ENCODE measurements around the gene SPPL3.
"Not testable (repeated sequence)": the region's sequence is repeated elsewhere in the genome, so short reads cannot be mapped to it uniquely, and the experiment has no call there.

The SPPL3 gene, protein sequence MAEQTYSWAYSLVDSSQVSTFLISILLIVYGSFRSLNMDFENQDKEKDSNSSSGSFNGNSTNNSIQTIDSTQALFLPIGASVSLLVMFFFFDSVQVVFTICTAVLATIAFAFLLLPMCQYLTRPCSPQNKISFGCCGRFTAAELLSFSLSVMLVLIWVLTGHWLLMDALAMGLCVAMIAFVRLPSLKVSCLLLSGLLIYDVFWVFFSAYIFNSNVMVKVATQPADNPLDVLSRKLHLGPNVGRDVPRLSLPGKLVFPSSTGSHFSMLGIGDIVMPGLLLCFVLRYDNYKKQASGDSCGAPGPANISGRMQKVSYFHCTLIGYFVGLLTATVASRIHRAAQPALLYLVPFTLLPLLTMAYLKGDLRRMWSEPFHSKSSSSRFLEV

GRCh38 chr12:120904197-120904773 is at the start of gene SPPL3:
Gene SPPL3 (minus strand): TSS chr12:120904358. CDS start chr12:120903867, 491 bp downstream.
- no peak for FAIRE-seq
- TF ChIP-seq, protein P1, sequence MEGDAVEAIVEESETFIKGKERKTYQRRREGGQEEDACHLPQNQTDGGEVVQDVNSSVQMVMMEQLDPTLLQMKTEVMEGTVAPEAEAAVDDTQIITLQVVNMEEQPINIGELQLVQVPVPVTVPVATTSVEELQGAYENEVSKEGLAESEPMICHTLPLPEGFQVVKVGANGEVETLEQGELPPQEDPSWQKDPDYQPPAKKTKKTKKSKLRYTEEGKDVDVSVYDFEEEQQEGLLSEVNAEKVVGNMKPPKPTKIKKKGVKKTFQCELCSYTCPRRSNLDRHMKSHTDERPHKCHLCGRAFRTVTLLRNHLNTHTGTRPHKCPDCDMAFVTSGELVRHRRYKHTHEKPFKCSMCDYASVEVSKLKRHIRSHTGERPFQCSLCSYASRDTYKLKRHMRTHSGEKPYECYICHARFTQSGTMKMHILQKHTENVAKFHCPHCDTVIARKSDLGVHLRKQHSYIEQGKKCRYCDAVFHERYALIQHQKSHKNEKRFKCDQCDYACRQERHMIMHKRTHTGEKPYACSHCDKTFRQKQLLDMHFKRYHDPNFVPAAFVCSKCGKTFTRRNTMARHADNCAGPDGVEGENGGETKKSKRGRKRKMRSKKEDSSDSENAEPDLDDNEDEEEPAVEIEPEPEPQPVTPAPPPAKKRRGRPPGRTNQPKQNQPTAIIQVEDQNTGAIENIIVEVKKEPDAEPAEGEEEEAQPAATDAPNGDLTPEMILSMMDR (IDR thresholded peaks at IDR 0.05; ENCODE audit: insufficient read depth, missing control alignments): peak; percentile 10
- peak; percentile 93 for DNase-seq (ENCODE audit: insufficient read length, low spot score)

DNA sequence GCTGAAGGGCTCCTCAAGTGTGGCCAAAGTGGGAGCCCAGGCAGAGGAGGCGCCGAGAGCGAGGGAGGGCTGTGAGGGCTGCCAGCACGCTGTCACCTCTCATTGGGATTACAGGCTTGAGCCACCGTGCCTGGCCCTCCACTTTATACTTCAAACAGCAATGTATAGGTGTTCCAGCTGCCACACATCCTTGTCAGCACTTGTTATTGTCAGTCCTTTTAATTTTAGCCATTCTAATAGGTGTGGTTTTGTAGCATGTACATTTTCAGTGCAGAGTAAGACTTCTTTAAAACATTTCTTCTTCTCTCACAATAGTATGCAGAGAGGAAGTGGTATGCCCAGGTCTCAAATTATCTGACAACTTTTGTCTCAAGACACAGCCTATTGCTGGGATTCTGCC is 46.6 kb upstream of the SPPL3 start:
- FAIRE-seq: no peak
- no peak for DNase-seq (ENCODE audit: insufficient read length, low spot score)

DNA sequence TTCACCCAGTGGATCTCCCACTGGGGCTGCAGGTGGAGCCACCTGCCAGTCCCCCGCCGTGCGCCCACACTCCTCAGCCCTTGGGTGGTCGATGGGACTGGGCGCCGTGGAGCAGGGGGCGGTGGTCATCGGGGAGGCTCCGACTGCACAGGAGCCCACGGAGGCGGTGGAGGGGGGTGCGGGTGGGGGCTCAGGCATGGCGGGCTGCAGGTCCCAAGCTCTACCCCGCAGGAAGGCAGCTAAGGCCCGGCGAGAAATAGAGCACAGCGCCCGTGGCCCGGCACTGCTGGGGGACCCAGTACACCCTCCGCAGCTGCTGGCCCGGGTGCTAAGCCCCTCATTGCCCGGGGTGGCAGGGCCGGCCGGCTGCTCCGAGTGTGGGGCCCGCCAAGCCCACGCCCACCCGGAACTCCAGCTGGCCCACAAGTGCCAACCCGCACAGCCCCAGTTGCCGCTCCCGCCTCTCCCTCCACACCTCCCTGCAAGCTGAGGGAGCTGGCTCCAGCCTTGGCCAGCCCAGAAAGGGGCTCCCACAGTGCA is 46.2 kb upstream of the SPPL3 start:
- DNase-seq (ENCODE audit: insufficient read length, low spot score); FAIRE-seq: not testable (repeated sequence)

More for the DNA sequence above, 46.6 kb upstream of the SPPL3 start:
- TF ChIP-seq, protein P1 (IDR thresholded peaks at IDR 0.05; ENCODE audit: insufficient read depth, missing control alignments): no peak

GRCh38 chr12:120945516-120945915 is 41.4 kb upstream of the SPPL3 start:
- not testable (repeated sequence) for DNase-seq (ENCODE audit: insufficient read length, low spot score); FAIRE-seq

DNA sequence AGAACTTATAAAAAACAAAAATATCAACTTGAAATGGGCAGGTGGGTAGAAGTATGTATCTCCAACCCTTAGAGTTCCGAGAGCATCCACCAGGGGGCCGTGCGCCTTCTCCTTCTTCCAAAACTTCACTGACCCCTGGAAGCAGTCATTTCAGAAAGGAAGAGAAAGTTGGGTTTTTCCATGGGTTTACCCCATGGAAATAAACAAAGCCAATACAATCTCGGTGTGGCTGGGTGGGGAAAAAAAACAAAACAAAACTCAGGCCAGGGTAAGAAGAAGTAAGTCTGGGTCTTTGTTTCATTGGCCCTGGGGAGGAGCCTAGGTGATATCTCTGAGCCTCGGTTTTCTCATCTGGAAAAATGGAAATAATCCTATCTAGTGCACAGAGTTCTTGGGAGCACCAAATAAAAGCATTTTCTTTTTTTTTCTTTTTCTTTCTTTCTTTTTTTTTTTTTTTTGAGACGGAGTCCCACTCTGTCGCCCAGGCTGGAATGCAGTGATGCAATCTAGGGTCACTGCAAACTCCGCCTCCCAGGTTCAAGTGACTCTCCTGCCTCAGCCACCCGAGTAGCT is 40.6 kb upstream of the SPPL3 start:
- TF ChIP-seq, protein P1 (IDR thresholded peaks at IDR 0.05; ENCODE audit: insufficient read depth, missing control alignments): peak; percentile 44
- FAIRE-seq (no peak), DNase-seq (ENCODE audit: insufficient read length, low spot score) (no peak)

DNA sequence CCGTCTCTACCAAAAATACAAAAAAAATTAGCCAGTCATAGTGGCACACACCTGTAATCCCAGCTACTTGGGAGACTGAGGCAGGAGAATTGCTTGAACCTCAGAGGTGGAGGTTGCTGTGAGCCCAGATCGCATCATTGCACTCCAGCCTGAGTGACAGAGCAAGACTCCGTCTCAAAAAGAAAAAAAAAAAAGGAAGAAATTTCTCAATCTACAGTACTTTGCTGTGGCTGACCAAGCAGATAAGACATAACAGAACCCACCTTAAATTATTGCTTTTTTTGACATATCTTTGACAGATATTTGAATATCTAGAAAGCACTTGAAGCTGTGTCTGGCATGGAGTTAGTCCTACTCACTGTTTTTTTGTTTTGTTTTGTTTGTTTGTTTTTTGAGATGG is 39.3 kb upstream of the SPPL3 start:
- TF ChIP-seq, protein P1 (IDR thresholded peaks at IDR 0.05; ENCODE audit: insufficient read depth, missing control alignments): no peak
- no peak for DNase-seq (ENCODE audit: insufficient read length, low spot score)
- FAIRE-seq: no peak

DNA sequence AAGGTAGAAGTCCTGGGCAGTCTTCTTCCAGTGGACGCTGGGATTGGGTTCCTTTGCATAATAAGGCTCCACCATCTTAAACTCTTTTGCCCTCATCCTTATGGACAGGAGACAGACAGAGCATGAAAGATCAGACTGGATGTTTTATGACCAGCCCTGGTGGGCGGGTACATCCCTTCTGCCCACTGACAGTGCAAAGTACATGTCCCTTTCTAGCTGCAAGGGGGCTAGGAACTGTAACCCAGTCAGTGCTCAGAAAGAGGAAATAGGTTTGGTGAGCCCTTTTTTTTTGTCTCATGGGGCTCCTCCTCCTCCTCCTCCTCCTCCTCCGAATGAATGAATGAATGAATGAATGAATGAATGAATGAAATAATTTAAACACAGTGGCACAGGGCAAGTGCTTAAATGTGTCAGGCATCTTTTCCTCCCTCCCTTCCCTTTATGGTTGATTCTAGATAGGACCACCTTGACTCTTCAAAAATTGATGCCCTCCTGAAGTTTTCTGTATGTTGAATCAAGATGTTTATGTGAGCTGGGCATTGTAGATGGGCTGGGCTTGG is 37.8 kb upstream of the SPPL3 start:
- no peak for FAIRE-seq
- DNase-seq (ENCODE audit: insufficient read length, low spot score): no peak
- TF ChIP-seq, protein P1 (IDR thresholded peaks at IDR 0.05; ENCODE audit: insufficient read depth, missing control alignments): no peak
